GM19043 (cell line): Measurements from ENCODE around the gene CEBPB.
"Not testable (repeated sequence)": the region's sequence is repeated elsewhere in the genome, so short reads cannot be mapped to it uniquely, and the experiment has no call there.

Source experiments
- ATAC-seq: cut with Tn5 transposase; IDR thresholded peaks from one replicate; pipeline ENCODE4 v1.9.1; 2021; ENCODE audit warnings: low read depth; ENCODE audit not compliant: unreplicated experiment

The CEBPB gene

GRCh38 chr20:50190251-50191064, at the start of gene CEBPB:
TSS of gene CEBPB (plus strand) at chr20:50190830. CDS start at chr20:50191034, 204 bp downstream.
- no peak for ATAC-seq

- ATAC-seq = no peak
Measured at GRCh38 chr20:50141018-50141675, 49.5 kb upstream of the CEBPB start.

- ATAC-seq = no peak
Measured at GRCh38 chr20:50141811-50142561, 48.6 kb upstream of the CEBPB start.

GRCh38 chr20:50142812-50143211, 47.8 kb upstream of the CEBPB start:
- ATAC-seq = no peak

GRCh38 chr20:50144362-50144761, 46.3 kb upstream of the CEBPB start:
- ATAC-seq = no peak

- ATAC-seq = no peak
Measured at GRCh38 chr20:50145566-50145965, 45.1 kb upstream of the CEBPB start.

GRCh38 chr20:50146214-50146613, 44.4 kb upstream of the CEBPB start:
- ATAC-seq = no peak

- ATAC-seq = peak; percentile 68
Measured at GRCh38 chr20:50146732-50147662, 43.6 kb upstream of the CEBPB start.

GRCh38 chr20:50149481-50150254, 41.0 kb upstream of the CEBPB start:
- no peak for ATAC-seq

GRCh38 chr20:50151034-50151743, 39.4 kb upstream of the CEBPB start:
- no peak for ATAC-seq

GRCh38 chr20:50152394-50153152, 38.1 kb upstream of the CEBPB start:
- no peak for ATAC-seq

- no peak for ATAC-seq
Measured at GRCh38 chr20:50153153-50153499, 37.5 kb upstream of the CEBPB start.

- ATAC-seq = peak; percentile 96
Measured at GRCh38 chr20:50153500-50154377, 36.9 kb upstream of the CEBPB start, which contains the start of gene PEDS1. TSS of gene PEDS1 (minus strand) at chr20:50153723. CDS start at chr20:50153637, 86 bp downstream.

- ATAC-seq = not testable (repeated sequence)
Measured at GRCh38 chr20:50161494-50161893, 29.1 kb upstream of the CEBPB start.

GRCh38 chr20:50163570-50164317, 26.9 kb upstream of the CEBPB start:
- no peak for ATAC-seq
